GM12878 (cell line): ENCODE measurements around the gene DDX49. TPM values are rescaled to one million over a fixed set of nuclear protein-coding genes. Genes with fewer than 3 reads are reported as not detected.

ENCODE experiments used
- ATF2 ChIP-seq: IDR thresholded peaks from 2 replicates; pipeline ENCODE4 v1.6.1; 2012; ENCODE audit warnings: low read length, inconsistent platforms
- CREB1 ChIP-seq: IDR thresholded peaks from 2 replicates; pipeline ENCODE4 v1.6.1; 2012; ENCODE audit warnings: low read depth, mild to moderate bottlenecking, inconsistent platforms
- EZH2 ChIP-seq: IDR thresholded peaks from 2 replicates; pipeline ENCODE4 v1.6.1; 2012; ENCODE audit warnings: low read depth, mild to moderate bottlenecking, control low read depth, inconsistent platforms, low read length, borderline replicate concordance; ENCODE audit not compliant: control insufficient read depth
- IRF5 ChIP-seq: fragments of 450-650 bp; IDR thresholded peaks from 2 replicates; pipeline ENCODE4 v1.6.1; 2017; ENCODE audit warnings: borderline replicate concordance
- LARP7 ChIP-seq: fragments of 450-650 bp; IDR thresholded peaks from 2 replicates; pipeline ENCODE4 v1.6.1; 2017; ENCODE audit warnings: mild to moderate bottlenecking
- RAD51 ChIP-seq: fragments of 450-650 bp; IDR thresholded peaks from 2 replicates; pipeline ENCODE4 v1.6.1; 2016; ENCODE audit warnings: moderate library complexity, mild to moderate bottlenecking, inconsistent platforms
- RELA ChIP-seq: fragments of 450-650 bp; IDR thresholded peaks from 2 replicates; pipeline ENCODE4 v1.8.0; 2014; ENCODE audit warnings: borderline replicate concordance; ENCODE audit not compliant: partially characterized antibody
- SKIL ChIP-seq: fragments of 450-650 bp; IDR thresholded peaks from 2 replicates; pipeline ENCODE4 v1.6.1; 2017; ENCODE audit warnings: mild to moderate bottlenecking, low read depth, inconsistent platforms; ENCODE audit not compliant: poor library complexity, severe bottlenecking
- USF1 ChIP-seq: IDR thresholded peaks from 2 replicates; pipeline ENCODE4 v1.6.1; 2011; ENCODE audit warnings: borderline replicate concordance, low read depth, mild to moderate bottlenecking, moderate library complexity, mixed read lengths, low read length; ENCODE audit not compliant: insufficient read depth; ENCODE audit errors: extremely low read length
- ZNF687 ChIP-seq: fragments of 450-650 bp; IDR thresholded peaks from 2 replicates; pipeline ENCODE4 v1.6.1; 2017; ENCODE audit warnings: mild to moderate bottlenecking, moderate library complexity
- polyA plus RNA-seq, 11 experiments: library from polyadenylated mRNA; depleted of rRNA in 4 of 11; unstranded in 6 of 11; stranded (reverse) in 5 of 11; fragments of >200 nt; fragmentation: Nextera tagmentation in 4 of 11; fragmentation: Illumina TruSeq in 1 of 11; extraction: Ambion mirVana in 4 of 11; extraction: Trizol in 1 of 11; gene quantifications; 1 replicate in 1 of 11; 2 replicates in 10 of 11; pipeline versions ENCODE4 v1.2.1 to v1.2.3, GENCODE V29; 2011 to 2016; ENCODE audit warnings: inconsistent platforms in 2 of 11, missing spikeins in 2 of 11, low read depth in 1 of 11
- total RNA-seq, 4 experiments: library from RNA; depleted of rRNA in 3 of 4; stranded (reverse); fragments of >200 nt in 3 of 4; fragmentation: Illumina TruSeq in 1 of 4; extraction: Trizol in 1 of 4; gene quantifications; 2 replicates each; pipeline versions ENCODE4 v1.2.1 to v1.2.3, GENCODE V29; 2013 to 2021

Gene DDX49
- total and polyA plus RNA-seq, 10 of the 15 experiments (the other 5 are each of a cell fraction or from before 2014, with no cell fraction given), result 0.58 to 102 (median 48.1) TPM

- TF ChIP-seq SKIL (no peak), EZH2 (no peak), USF1 (no peak), RAD51 (no peak), ATF2 (no peak), ZNF687 (no peak), LARP7 (no peak), RELA (no peak), IRF5 (no peak), CREB1 (no peak)
Measured at GRCh38 chr19:18945297-18945696, 25.8 kb downstream of the DDX49 start (continued).
